H9 (cell line): ENCODE measurements around the gene ICE1. TPM values are rescaled to one million over a fixed set of nuclear protein-coding genes. Genes with fewer than 3 reads are reported as not detected.
A peak's percentile ranks its signal among the peaks of the same experiment; 100 is the strongest.

ENCODE experiments used
- DNase-seq: peaks from one replicate; pipeline ENCODE4 v3.0.0-alpha.2; 2017
- H2AFZ ChIP-seq: one replicate; pipeline ENCODE4 v1.6.1; 2013; ENCODE audit warnings: mild to moderate bottlenecking, low read length, control low read depth, moderate library complexity
- H2AK5ac ChIP-seq: 2 replicates; pipeline ENCODE4 v1.6.1; 2013; ENCODE audit warnings: low read length, control low read depth, mixed read lengths; ENCODE audit not compliant: insufficient read length
- H2BK120ac ChIP-seq: one replicate; pipeline ENCODE4 v1.6.1; 2013; ENCODE audit warnings: low read depth, mild to moderate bottlenecking, low read length, control low read depth, inconsistent platforms; ENCODE audit not compliant: poor library complexity, severe bottlenecking
- H2BK12ac ChIP-seq: 2 replicates; pipeline ENCODE4 v1.6.1; 2013; ENCODE audit warnings: low read length, control low read depth, mixed read lengths, low read depth; ENCODE audit not compliant: insufficient read length
- H2BK15ac ChIP-seq: 2 replicates; pipeline ENCODE4 v1.6.1; 2013; ENCODE audit warnings: low read depth, low read length, control low read depth
- H2BK20ac ChIP-seq: one replicate; pipeline ENCODE4 v1.6.1; 2013; ENCODE audit warnings: low read depth, mild to moderate bottlenecking, low read length, control low read depth, inconsistent platforms; ENCODE audit not compliant: poor library complexity, severe bottlenecking
- H2BK5ac ChIP-seq: 2 replicates; pipeline ENCODE4 v1.6.1; 2013; ENCODE audit warnings: low read length, control low read depth, mixed read lengths; ENCODE audit not compliant: insufficient read length
- H3K14ac ChIP-seq: 2 replicates; pipeline ENCODE4 v1.6.1; 2013; ENCODE audit warnings: low read length, control low read depth; ENCODE audit not compliant: insufficient read depth
- H3K18ac ChIP-seq: 2 replicates; pipeline ENCODE4 v1.6.1; 2013; ENCODE audit warnings: low read depth, mild to moderate bottlenecking, mixed read lengths, low read length, control low read depth; ENCODE audit not compliant: insufficient read length
- H3K23ac ChIP-seq: 2 replicates; pipeline ENCODE4 v1.6.1; 2013; ENCODE audit warnings: low read length, control low read depth, mixed read lengths, low read depth; ENCODE audit not compliant: insufficient read length
- H3K23me2 ChIP-seq: 2 replicates; pipeline ENCODE4 v1.6.1; 2013; ENCODE audit warnings: low read depth, mild to moderate bottlenecking, mixed read lengths, low read length, control low read depth; ENCODE audit not compliant: insufficient read length, poor library complexity, severe bottlenecking
- H3K27ac ChIP-seq: 2 replicates; pipeline ENCODE4 v1.5.1; 2013; ENCODE audit warnings: low read length, control low read depth, mixed read lengths, low read depth; ENCODE audit not compliant: insufficient read length
- H3K27me3 ChIP-seq: 2 replicates; pipeline ENCODE4 v1.6.1; 2013; ENCODE audit warnings: low read length, control low read depth, inconsistent platforms; ENCODE audit not compliant: insufficient read depth
- H3K4ac ChIP-seq: 2 replicates; pipeline ENCODE4 v1.6.1; 2013; ENCODE audit warnings: low read depth, mild to moderate bottlenecking, control low read depth, inconsistent platforms, low read length, moderate library complexity
- H3K4me1 ChIP-seq: 2 replicates; pipeline ENCODE4 v1.6.1; 2013; ENCODE audit warnings: low read length, control low read depth, inconsistent platforms; ENCODE audit not compliant: insufficient read depth
- H3K4me2 ChIP-seq: 2 replicates; pipeline ENCODE4 v1.6.1; 2013; ENCODE audit warnings: low read length, control low read depth, mixed read lengths; ENCODE audit not compliant: insufficient read length, insufficient read depth
- H3K56ac ChIP-seq: 2 replicates; pipeline ENCODE4 v1.6.1; 2013; ENCODE audit warnings: low read depth, mild to moderate bottlenecking, mixed read lengths, low read length, control low read depth; ENCODE audit not compliant: insufficient read length
- H3K79me1 ChIP-seq: 2 replicates; pipeline ENCODE4 v1.6.1; 2013; ENCODE audit warnings: low read depth, mild to moderate bottlenecking, moderate library complexity, low read length, control low read depth, inconsistent platforms; ENCODE audit not compliant: insufficient read depth, poor library complexity, severe bottlenecking
- H3K79me2 ChIP-seq: 2 replicates; pipeline ENCODE4 v1.6.1; 2013; ENCODE audit warnings: low read length, control low read depth, inconsistent platforms; ENCODE audit not compliant: insufficient read depth
- H3K9ac ChIP-seq: 2 replicates; pipeline ENCODE4 v1.6.1; 2013; ENCODE audit warnings: low read length, control low read depth, mixed read lengths; ENCODE audit not compliant: insufficient read length; ENCODE audit errors: extremely low read depth
- H3K9me3 ChIP-seq: one replicate; pipeline ENCODE4 v1.6.1; 2013; ENCODE audit warnings: low read depth, low read length, inconsistent platforms; ENCODE audit not compliant: control insufficient read depth
- H3T11ph ChIP-seq: one replicate; pipeline ENCODE4 v1.6.1; 2013; ENCODE audit warnings: mild to moderate bottlenecking, low read length, control low read depth, inconsistent platforms
- H4K20me1 ChIP-seq: one replicate; pipeline ENCODE4 v1.6.1; 2013; ENCODE audit not compliant: control insufficient read depth, insufficient read length, insufficient read depth
- H4K5ac ChIP-seq: 2 replicates; pipeline ENCODE4 v1.6.1; 2013; ENCODE audit warnings: low read depth, mild to moderate bottlenecking, mixed read lengths, low read length, control low read depth; ENCODE audit not compliant: insufficient read length
- H4K8ac ChIP-seq: replicated peaks from 2 replicates; pipeline ENCODE4 v1.6.1; 2013; ENCODE audit warnings: low read length, control low read depth, mixed read lengths, low read depth; ENCODE audit not compliant: insufficient read length
- H4K91ac ChIP-seq: 2 replicates; pipeline ENCODE4 v1.6.1; 2013; ENCODE audit warnings: low read depth, mild to moderate bottlenecking, moderate library complexity, mixed read lengths, low read length, control low read depth; ENCODE audit not compliant: insufficient read length
- H3K27ac Mint-ChIP-seq, 3 experiments: 2 replicates in 2 of 3; 3 replicates in 1 of 3; pipeline ENCODE4 v1.8.0; 2020 to 2021; ENCODE audit warnings: mixed read lengths in 3 of 3, mild to moderate bottlenecking in 1 of 3, moderate library complexity in 1 of 3
- H3K27me3 Mint-ChIP-seq: 2 replicates; pipeline ENCODE4 v1.8.0; 2021; ENCODE audit warnings: low read depth, mild to moderate bottlenecking, moderate library complexity, mixed read lengths
- H3K36me3 Mint-ChIP-seq, 3 experiments: 2 replicates in 2 of 3; 3 replicates in 1 of 3; pipeline ENCODE4 v1.8.0; 2020 to 2021; ENCODE audit warnings: low read depth in 3 of 3, mixed read lengths in 3 of 3; ENCODE audit not compliant: insufficient read depth in 1 of 3
- H3K4me1 Mint-ChIP-seq, 2 experiments: 2 replicates each; pipeline ENCODE4 v1.8.0; 2020; ENCODE audit warnings: mixed read lengths in 2 of 2
- H3K4me3 Mint-ChIP-seq, 2 experiments: 2 replicates in 1 of 2; 3 replicates in 1 of 2; pipeline ENCODE4 v1.8.0; 2020 to 2021; ENCODE audit warnings: mild to moderate bottlenecking in 2 of 2, mixed read lengths in 2 of 2, moderate library complexity in 1 of 2
- H3K9me3 Mint-ChIP-seq, 2 experiments: 2 replicates in 1 of 2; 3 replicates in 1 of 2; pipeline ENCODE4 v1.8.0; 2020; ENCODE audit warnings: mild to moderate bottlenecking in 2 of 2, mixed read lengths in 2 of 2, moderate library complexity in 1 of 2
- WGBS: extraction: QIAGEN DNeasy Blood & Tissue Kit; methylation state at CpG from one replicate; pipeline ENCODE4 v1.1.7; 2013; ENCODE audit warnings: missing lambda C conversion rate, low lambda C conversion rate, mixed read lengths; ENCODE audit not compliant: insufficient read length; ENCODE audit errors: extremely low coverage; 5-methylcytosine and 5-hydroxymethylcytosine counted together
- total RNA-seq: library from RNA; stranded (reverse); gene quantifications from 2 replicates; pipeline ENCODE4 v1.2.1, GENCODE V29; 2021
- TF ChIP-seq, protein P1 (sequence below): fragments of 200-600 bp; sonication (generic); conservative IDR thresholded peaks from 3 replicates; pipeline ENCODE4 v1.8.0; 2021; ENCODE audit warnings: antibody characterized with exemption, mild to moderate bottlenecking

Gene ICE1
- total RNA-seq, 1 experiment from 2014 or later: 45.1 TPM

DNA sequence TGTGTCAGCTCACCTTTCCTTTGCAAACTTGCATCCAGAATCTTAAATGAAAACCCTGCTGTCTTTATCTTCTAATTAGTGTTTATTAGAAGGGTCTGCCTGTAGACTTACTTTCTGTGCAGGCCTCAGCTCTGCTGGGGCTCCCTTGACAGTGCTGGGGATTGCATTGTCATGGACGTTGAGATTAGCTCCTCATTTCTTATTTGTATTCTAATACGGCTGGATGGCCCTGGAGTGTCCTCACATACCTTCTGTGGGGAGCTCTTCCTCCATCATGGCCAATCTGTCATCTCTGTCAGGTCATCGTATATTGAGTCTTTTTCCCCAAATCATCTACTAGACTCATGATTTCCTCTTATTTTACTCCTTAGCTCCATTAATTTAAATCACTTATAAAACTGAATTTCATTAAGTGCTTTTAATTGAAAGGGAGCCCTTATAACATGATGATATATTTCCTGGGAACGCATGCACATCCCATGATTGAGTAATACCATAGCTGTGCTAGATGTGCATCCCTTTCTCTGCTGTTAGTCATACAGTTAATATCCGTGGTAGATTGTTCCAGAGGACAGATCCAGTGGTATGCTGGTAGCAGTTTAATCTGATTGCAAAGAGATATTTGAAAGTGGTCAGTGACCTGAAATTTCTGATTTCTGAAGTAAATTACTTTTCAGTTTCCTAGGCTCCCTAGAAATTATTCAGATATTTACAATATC lies 61.6 kb downstream of the ICE1 start:
- no peaks in the 10 kb centered on the region for H3K27me3 Mint-ChIP-seq
- peak overlapping the region in 2 of 3 experiments; percentile 31 to 74; a peak in 2 of 7 replicates for H3K27ac Mint-ChIP-seq
- H3K27me3 ChIP-seq: no peaks in the 10 kb centered on the region
- no peaks in the 10 kb centered on the region for H3K9me3 Mint-ChIP-seq
- DNase-seq: no peak
- TF ChIP-seq, protein P1, sequence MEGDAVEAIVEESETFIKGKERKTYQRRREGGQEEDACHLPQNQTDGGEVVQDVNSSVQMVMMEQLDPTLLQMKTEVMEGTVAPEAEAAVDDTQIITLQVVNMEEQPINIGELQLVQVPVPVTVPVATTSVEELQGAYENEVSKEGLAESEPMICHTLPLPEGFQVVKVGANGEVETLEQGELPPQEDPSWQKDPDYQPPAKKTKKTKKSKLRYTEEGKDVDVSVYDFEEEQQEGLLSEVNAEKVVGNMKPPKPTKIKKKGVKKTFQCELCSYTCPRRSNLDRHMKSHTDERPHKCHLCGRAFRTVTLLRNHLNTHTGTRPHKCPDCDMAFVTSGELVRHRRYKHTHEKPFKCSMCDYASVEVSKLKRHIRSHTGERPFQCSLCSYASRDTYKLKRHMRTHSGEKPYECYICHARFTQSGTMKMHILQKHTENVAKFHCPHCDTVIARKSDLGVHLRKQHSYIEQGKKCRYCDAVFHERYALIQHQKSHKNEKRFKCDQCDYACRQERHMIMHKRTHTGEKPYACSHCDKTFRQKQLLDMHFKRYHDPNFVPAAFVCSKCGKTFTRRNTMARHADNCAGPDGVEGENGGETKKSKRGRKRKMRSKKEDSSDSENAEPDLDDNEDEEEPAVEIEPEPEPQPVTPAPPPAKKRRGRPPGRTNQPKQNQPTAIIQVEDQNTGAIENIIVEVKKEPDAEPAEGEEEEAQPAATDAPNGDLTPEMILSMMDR: no peak
- no peak overlapping the region for H2BK20ac ChIP-seq
- no peak overlapping the region for H4K8ac ChIP-seq
- H4K91ac ChIP-seq: no peak overlapping the region
- no peak overlapping the region for H3K56ac ChIP-seq
- no peaks in the 10 kb centered on the region for H3K9me3 ChIP-seq
- H3K36me3 Mint-ChIP-seq: peaks cover 6 to 31% (median 28%) of the 10 kb centered on the region in 3 experiments; a peak in 6 of 7 replicates
- no peak overlapping the region for H4K5ac ChIP-seq
- WGBS: no CpG with 5 or more reads among the region's 5 CpGs
- no peak overlapping the region for H3K18ac ChIP-seq
- H2BK120ac ChIP-seq: no peak overlapping the region
- peaks cover 13 to 16% of the 10 kb centered on the region in 2 experiments for H3K4me1 Mint-ChIP-seq
- peak overlapping the region in 1 of 2 experiments; percentile 4; a peak in 1 of 5 replicates for H3K4me3 Mint-ChIP-seq
- H3K79me1 ChIP-seq: no peaks in the 10 kb centered on the region
- no peaks in the 10 kb centered on the region for H3K79me2 ChIP-seq
- H3K23ac ChIP-seq: no peak overlapping the region
- H2AFZ ChIP-seq: no peak overlapping the region
- H3K4me1 ChIP-seq: no peaks in the 10 kb centered on the region
- no peak overlapping the region for H2BK12ac ChIP-seq
- H3K27ac ChIP-seq: no peak overlapping the region
- H3K9ac ChIP-seq: no peak overlapping the region
- H3T11ph ChIP-seq: no peak overlapping the region
- H2BK5ac ChIP-seq: no peak overlapping the region
- no peak overlapping the region for H3K4ac ChIP-seq
- H3K14ac ChIP-seq: no peak overlapping the region
- H2BK15ac ChIP-seq: no peak overlapping the region
- H2AK5ac ChIP-seq: no peak overlapping the region
- H3K23me2 ChIP-seq: no peaks in the 10 kb centered on the region
- H4K20me1 ChIP-seq: no peaks in the 10 kb centered on the region
- no peak overlapping the region for H3K4me2 ChIP-seq
